ENCODE data around the gene PARL. TPM values are rescaled to one million over a fixed set of nuclear protein-coding genes. Genes with fewer than 3 reads are reported as not detected.

PARL gene
- total RNA-seq, 1 donor from 2014 or later = 39.2 TPM

DNA sequence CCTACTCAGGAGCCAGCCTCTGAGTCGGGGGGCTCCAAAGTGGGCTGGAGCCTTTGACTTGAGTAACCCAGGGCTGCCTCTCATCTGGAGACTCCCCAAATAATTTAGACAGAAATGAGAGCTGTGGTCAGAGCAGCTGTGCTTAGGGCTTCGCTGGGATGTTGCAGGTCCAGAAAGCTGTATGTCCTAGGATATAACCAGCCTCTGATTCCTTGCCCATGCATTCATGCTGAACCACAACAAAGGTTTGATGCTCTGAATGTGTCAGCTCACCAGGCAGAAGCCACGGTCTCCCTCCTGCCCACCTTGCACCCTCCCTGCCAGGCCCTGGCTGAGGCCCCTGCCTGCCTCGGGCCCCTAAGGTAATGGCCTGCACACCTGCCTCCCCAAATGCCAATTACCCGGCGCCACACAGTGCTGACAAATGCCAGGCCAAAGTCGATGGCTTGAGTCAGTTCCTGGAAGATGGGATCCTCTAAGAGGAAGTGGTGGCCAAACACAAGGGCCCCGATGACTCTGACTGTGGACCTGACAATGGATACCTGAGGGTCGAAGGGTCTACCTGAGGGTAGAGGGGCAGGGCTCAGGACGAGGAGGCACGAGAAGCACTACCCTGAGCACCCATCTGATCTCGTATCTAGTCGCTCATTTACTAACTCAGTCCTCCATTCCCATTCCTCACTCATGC lies 21.7 kb upstream of the PARL start:
- Mint-ChIP-seq H3K4me1 (ENCODE audit: low read depth) (no peaks in the 10 kb centered on the region), H3K36me3 (ENCODE audit: low read depth) (no peaks in the 10 kb centered on the region), H3K27me3 (ENCODE audit: low read depth) (peaks cover 23% of the 10 kb centered on the region), H3K4me3 (ENCODE audit: unreplicated experiment) (no peak overlapping the region), H3K27ac (ENCODE audit: unreplicated experiment) (no peak overlapping the region), H3K9me3 (ENCODE audit: low read depth) (no peaks in the 10 kb centered on the region)
- TF ChIP-seq, protein P1, sequence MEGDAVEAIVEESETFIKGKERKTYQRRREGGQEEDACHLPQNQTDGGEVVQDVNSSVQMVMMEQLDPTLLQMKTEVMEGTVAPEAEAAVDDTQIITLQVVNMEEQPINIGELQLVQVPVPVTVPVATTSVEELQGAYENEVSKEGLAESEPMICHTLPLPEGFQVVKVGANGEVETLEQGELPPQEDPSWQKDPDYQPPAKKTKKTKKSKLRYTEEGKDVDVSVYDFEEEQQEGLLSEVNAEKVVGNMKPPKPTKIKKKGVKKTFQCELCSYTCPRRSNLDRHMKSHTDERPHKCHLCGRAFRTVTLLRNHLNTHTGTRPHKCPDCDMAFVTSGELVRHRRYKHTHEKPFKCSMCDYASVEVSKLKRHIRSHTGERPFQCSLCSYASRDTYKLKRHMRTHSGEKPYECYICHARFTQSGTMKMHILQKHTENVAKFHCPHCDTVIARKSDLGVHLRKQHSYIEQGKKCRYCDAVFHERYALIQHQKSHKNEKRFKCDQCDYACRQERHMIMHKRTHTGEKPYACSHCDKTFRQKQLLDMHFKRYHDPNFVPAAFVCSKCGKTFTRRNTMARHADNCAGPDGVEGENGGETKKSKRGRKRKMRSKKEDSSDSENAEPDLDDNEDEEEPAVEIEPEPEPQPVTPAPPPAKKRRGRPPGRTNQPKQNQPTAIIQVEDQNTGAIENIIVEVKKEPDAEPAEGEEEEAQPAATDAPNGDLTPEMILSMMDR (IDR thresholded peaks at IDR 0.05) = no peak
- no peak for DNase-seq (ENCODE audit: low spot score)

DNA sequence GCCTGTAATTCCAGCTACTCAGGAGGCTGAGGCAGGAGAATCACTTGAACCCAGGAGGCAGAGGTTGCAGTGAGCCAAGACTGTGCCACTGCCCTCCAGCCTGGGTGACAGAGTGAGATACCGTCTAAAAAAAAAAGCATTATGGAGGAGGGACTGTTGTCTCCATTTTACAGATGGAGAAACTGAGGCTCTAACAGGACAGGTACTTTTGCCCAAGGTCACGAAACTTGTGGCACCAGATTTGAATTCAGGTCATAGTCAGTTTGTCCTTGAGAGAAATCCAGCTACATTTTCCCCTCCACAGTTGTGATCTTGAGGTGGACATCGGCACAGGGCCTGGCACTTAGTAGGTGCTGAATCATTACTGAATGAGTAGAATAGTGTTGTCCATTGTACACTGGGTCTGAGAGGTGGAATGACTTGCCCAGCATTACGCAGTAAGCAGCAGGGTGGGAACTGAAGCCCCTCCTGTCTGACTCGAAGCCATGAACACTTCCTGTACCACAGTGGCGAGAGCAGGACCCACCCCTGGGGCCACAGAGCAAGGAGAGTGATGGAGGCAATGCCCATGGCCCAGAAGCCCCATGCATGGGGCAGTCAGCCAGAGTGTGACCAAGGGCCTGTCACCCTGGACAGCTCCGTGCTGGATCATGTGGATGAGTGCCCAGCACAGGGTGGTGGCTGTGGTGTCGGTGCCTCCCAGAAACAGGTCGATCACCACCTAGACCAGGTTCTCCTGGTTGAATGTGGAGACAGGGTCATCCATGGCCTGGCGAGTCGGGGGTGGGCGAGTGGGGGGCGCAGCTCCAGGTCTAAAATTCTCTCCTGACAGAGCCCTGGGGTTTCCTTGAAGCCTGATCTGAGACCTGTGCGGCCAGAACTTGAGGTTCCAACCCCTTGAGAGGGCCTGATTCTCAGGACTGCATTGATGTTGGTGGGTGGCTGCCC lies 20.4 kb upstream of the PARL start:
- TF ChIP-seq, protein P1 (IDR thresholded peaks at IDR 0.05) = no peak
- DNase-seq (ENCODE audit: low spot score) = no peak
- H3K27me3 Mint-ChIP-seq (ENCODE audit: low read depth) = peaks cover 18% of the 10 kb centered on the region
- no peak overlapping the region for H3K4me3 Mint-ChIP-seq (ENCODE audit: unreplicated experiment)
- H3K4me1 Mint-ChIP-seq (ENCODE audit: low read depth) = no peaks in the 10 kb centered on the region
- no peak overlapping the region for H3K27ac Mint-ChIP-seq (ENCODE audit: unreplicated experiment)
- no peaks in the 10 kb centered on the region for H3K36me3 Mint-ChIP-seq (ENCODE audit: low read depth)
- no peaks in the 10 kb centered on the region for H3K9me3 Mint-ChIP-seq (ENCODE audit: low read depth)

DNA sequence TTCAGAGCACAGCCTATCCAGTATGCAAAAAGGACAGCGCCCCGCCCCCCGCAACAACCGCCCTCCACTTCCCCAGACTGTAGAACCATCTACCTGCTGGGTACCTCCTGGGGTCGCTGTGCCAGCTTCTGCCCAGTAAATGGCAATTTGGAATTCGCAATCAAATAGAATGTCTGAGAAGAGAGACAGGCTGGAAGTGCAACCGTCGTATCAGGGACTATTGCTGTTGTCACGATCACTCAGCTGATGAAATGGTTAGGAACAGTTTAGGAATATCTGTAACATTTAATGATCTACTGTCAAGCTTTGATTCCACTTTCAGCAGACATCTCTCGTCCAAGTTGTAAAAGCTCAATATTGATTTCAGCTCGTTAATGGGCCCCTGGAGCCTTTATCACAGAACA lies 13.3 kb upstream of the PARL start:
- Mint-ChIP-seq H3K4me1 (ENCODE audit: low read depth) (no peaks in the 10 kb centered on the region), H3K36me3 (ENCODE audit: low read depth) (no peaks in the 10 kb centered on the region), H3K27me3 (ENCODE audit: low read depth) (peaks cover 27% of the 10 kb centered on the region), H3K4me3 (ENCODE audit: unreplicated experiment) (no peak overlapping the region), H3K27ac (ENCODE audit: unreplicated experiment) (no peak overlapping the region), H3K9me3 (ENCODE audit: low read depth) (no peaks in the 10 kb centered on the region)
- no peak for DNase-seq (ENCODE audit: low spot score)
- TF ChIP-seq, protein P1 (IDR thresholded peaks at IDR 0.05) = no peak

DNA sequence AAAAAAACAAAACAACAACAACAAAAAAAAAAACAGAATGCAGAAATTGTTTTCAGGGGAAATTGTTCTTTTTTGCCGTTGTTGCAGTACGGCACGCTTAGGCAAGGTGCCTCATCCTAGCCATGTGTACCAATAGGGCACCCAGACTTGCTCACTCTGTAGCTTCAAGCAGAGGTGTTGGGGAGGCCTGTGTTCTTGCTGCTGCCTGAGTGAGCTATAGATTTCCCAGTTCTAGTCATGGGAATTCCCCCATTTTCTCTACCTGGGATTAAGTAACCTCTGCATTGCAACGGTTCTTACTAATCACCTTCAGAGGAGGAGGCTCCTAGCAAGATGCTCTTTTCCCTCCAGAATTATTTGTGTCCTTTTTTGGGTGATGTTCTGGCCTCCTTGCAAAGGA lies 12.9 kb upstream of the PARL start:
- Mint-ChIP-seq H3K27me3 (ENCODE audit: low read depth) (peaks cover 27% of the 10 kb centered on the region), H3K9me3 (ENCODE audit: low read depth) (no peaks in the 10 kb centered on the region), H3K36me3 (ENCODE audit: low read depth) (no peaks in the 10 kb centered on the region), H3K4me1 (ENCODE audit: low read depth) (no peaks in the 10 kb centered on the region), H3K4me3 (ENCODE audit: unreplicated experiment) (no peak overlapping the region), H3K27ac (ENCODE audit: unreplicated experiment) (no peak overlapping the region)
- no peak for DNase-seq (ENCODE audit: low spot score)
- TF ChIP-seq, protein P1 (IDR thresholded peaks at IDR 0.05) = no peak

DNA sequence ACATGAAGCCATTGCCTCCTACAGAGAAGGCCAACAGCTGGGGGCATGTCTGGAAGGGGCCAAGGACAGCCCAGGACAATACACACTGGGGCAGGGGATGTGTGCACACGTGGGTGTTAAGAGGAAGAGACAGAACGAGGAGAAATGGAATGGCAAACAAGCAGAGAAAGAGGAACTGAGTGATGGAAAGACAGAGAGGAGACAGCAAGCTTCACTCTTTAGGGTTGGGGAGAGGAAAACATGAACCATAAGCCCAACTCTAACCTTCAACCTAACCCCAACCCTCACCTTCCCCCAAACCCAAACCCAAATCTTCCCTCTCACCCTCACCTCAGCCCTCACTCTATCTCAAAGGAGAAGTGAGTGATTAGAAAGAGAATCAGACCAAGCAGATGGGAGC lies 11.9 kb upstream of the PARL start:
- Mint-ChIP-seq H3K27me3 (ENCODE audit: low read depth) (peaks cover 26% of the 10 kb centered on the region), H3K36me3 (ENCODE audit: low read depth) (no peaks in the 10 kb centered on the region), H3K4me3 (ENCODE audit: unreplicated experiment) (no peak overlapping the region), H3K9me3 (ENCODE audit: low read depth) (no peaks in the 10 kb centered on the region), H3K27ac (ENCODE audit: unreplicated experiment) (no peak overlapping the region), H3K4me1 (ENCODE audit: low read depth) (no peaks in the 10 kb centered on the region)
- no peak for DNase-seq (ENCODE audit: low spot score)
- TF ChIP-seq, protein P1 (IDR thresholded peaks at IDR 0.05) = no peak

Measured in chondrocyte (in vitro differentiated cells).